ENCODE data around the gene GIT1. TPM values are rescaled to one million over a fixed set of nuclear protein-coding genes. Genes with fewer than 3 reads are reported as not detected.

Gene GIT1
- total RNA-seq, 1 experiment from 2014 or later: 120 TPM

DNA sequence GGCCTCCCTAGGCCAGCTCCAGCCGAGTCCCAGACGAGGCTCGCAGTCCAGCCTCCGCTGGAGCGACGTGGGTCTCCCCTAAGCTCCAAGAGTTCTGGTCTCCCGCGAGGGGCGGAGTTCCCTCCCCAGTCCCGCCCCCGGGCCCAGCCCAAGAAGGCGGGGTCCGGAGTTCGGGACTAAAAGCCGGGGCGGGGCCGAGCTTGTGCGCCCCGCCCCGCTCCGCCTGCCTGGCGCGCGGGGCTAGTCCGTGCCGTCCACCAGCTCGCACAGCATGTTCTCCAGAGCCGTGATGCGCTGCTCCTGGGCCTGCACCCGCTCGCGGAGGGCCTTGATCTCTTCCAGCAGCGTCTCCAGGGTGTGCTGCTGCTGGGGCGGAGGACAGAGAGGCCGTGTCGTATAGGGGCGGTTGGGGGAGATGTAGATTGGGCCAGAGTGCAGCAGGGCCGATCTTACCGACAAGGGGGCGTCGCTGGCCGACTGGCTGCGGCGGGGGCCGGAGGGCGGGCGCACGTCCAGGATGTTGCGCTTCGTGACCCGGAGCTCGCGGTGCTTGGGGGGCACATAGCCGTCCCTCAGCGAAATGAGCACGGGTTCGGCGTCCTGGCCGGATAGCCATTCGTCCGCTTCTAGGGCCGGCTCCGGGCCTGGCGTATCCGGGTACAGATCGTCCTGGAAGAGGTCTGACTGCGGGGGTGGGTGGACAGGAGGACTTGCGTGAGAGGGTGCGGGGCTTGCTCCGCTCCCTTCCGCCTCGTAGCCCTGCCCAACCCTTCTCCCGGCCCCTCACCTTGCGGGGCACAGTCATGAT, 26.2 kb upstream of the GIT1 start:
- Histone ChIP-seq H3K36me3 (ENCODE audit: insufficient read depth, low read length, poor library complexity, severe bottlenecking) (peaks cover 18% of the 10 kb centered on the region), H3K9me3 (ENCODE audit: low read depth, low read length, poor library complexity, severe bottlenecking) (no peaks in the 10 kb centered on the region), H3K4me3 (ENCODE audit: low read depth, low read length, poor library complexity, severe bottlenecking) (peak overlapping the region; percentile 8), H3K27me3 (replicated peaks; ENCODE audit: insufficient read depth, low read depth, low read length, poor library complexity) (no peaks in the 10 kb centered on the region), H3K27ac (ENCODE audit: low read depth, low read length, poor library complexity, severe bottlenecking) (no peak overlapping the region), H3K4me1 (ENCODE audit: insufficient read depth, low read length, poor library complexity, severe bottlenecking) (peaks cover 33% of the 10 kb centered on the region)
- ChIA-PET POLR2A (ENCODE audit: low non-redundant PET) (interaction anchor here (0.9 kb wide), 1 partner anchor 24 kb away, joined by 5 read pairs; no protein-coding TSS in a partner anchor), CTCF (interaction anchor here (0.6 to 2.3 kb wide), 7 partner anchors 22 to 782 kb away, joined by 3 to 10 read pairs (median 5); no protein-coding TSS in a partner anchor)
- no TSS peak for BruUV-seq (replicated peaks)
- peak; percentile 94 for DNase-seq (ENCODE audit: low spot score)
- intact Hi-C loops (cut with micrococcal nuclease; ENCODE audit: unreplicated experiment): loop anchor here (5.0 kb wide), 3 partner anchors 317 to 477 kb away; partner anchors contain the start of gene SSH2
- TF ChIP-seq EZH2 (IDR thresholded peaks at IDR 0.05; ENCODE audit: borderline replicate concordance, low read depth, low read length, poor library complexity, severe bottlenecking): no peak
- TF ChIP-seq, protein P1, sequence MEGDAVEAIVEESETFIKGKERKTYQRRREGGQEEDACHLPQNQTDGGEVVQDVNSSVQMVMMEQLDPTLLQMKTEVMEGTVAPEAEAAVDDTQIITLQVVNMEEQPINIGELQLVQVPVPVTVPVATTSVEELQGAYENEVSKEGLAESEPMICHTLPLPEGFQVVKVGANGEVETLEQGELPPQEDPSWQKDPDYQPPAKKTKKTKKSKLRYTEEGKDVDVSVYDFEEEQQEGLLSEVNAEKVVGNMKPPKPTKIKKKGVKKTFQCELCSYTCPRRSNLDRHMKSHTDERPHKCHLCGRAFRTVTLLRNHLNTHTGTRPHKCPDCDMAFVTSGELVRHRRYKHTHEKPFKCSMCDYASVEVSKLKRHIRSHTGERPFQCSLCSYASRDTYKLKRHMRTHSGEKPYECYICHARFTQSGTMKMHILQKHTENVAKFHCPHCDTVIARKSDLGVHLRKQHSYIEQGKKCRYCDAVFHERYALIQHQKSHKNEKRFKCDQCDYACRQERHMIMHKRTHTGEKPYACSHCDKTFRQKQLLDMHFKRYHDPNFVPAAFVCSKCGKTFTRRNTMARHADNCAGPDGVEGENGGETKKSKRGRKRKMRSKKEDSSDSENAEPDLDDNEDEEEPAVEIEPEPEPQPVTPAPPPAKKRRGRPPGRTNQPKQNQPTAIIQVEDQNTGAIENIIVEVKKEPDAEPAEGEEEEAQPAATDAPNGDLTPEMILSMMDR (conservative IDR thresholded peaks at IDR 0.05; ENCODE audit: low read depth, low read length): no peak

DNA sequence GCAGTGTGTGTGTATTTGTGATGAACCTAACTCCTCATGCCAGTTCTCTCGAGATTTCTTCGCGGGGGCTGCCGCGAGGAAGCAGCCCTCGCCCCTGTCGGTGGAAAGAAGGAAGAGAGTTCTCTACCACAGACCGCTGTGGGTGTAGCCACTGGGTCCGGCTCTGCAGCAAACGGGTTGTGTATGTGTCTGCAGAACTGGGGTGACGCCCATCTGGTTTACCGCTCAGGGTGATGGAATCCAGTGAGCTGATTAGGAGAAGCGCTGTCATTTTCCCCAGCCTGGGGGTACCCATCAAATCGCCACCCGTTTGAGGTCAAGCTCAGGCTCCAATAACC, 25.6 kb upstream of the GIT1 start:
- POLR2A ChIA-PET (ENCODE audit: low non-redundant PET): interaction anchor here (0.9 kb wide), 1 partner anchor 23 kb away, joined by 5 read pairs; no protein-coding TSS in a partner anchor
- H3K27me3 ChIP-seq (replicated peaks; ENCODE audit: insufficient read depth, low read depth, low read length, poor library complexity): no peaks in the 10 kb centered on the region

DNA sequence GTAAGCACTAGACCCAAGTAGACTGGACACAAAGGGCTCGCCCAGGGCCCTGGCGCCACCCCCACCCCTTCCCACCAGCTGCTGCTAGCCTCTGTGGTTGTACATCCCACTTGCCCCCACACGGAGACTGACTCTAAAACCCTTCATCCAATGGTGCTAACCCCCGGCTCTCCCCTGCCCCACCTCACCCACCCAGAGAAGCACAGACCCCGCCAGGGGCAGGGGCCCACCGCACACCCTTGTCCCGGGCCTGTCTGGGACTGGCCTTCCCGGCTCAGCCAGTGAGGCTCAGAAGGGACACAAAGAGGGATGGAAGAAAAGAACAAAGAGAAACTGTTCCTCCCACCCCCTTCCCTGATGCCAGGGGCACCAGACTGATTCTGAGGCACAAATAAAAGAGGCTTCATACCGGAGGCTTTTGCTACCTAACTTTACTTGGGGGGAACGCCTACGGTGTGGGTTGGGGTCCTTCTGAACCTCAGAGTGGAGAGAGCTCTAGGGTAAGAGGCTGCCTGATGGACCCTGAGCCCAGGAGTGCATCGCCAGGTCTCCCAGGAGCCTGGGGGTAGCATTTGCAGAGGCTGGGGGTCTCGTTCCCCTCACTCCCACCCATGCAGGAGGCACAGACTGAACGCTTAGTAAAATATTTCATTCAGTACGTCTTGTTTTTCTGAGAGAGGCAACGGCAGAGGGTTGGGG, 25.1 kb upstream of the GIT1 start:
- POLR2A ChIA-PET (ENCODE audit: low non-redundant PET): no interaction called here
- TSS peak; percentile 43 for BruUV-seq (replicated peaks)
- no peak for DNase-seq (ENCODE audit: low spot score)
- intact Hi-C loops (cut with micrococcal nuclease; ENCODE audit: unreplicated experiment): loop anchor here (5.0 kb wide), 3 partner anchors 318 to 478 kb away; partner anchors contain the start of gene SSH2
- H3K4me3 ChIP-seq (ENCODE audit: low read depth, low read length, poor library complexity, severe bottlenecking): no peak overlapping the region
- TF ChIP-seq, protein P1 (conservative IDR thresholded peaks at IDR 0.05; ENCODE audit: low read depth, low read length): no peak
- no peak for TF ChIP-seq EZH2 (IDR thresholded peaks at IDR 0.05; ENCODE audit: borderline replicate concordance, low read depth, low read length, poor library complexity, severe bottlenecking)
- peaks cover 24% of the 10 kb centered on the region for H3K36me3 ChIP-seq (ENCODE audit: insufficient read depth, low read length, poor library complexity, severe bottlenecking)
- H3K4me1 ChIP-seq (ENCODE audit: insufficient read depth, low read length, poor library complexity, severe bottlenecking): peaks cover 26% of the 10 kb centered on the region
- H3K9me3 ChIP-seq (ENCODE audit: low read depth, low read length, poor library complexity, severe bottlenecking): no peaks in the 10 kb centered on the region
- no peak overlapping the region for H3K27ac ChIP-seq (ENCODE audit: low read depth, low read length, poor library complexity, severe bottlenecking)
- CTCF ChIA-PET: no interaction called here
- no peaks in the 10 kb centered on the region for H3K27me3 ChIP-seq (replicated peaks; ENCODE audit: insufficient read depth, low read depth, low read length, poor library complexity)

More for the DNA sequence above, 25.6 kb upstream of the GIT1 start:
- TF ChIP-seq, protein P1 (conservative IDR thresholded peaks at IDR 0.05; ENCODE audit: low read depth, low read length): no peak
- no peak for TF ChIP-seq EZH2 (IDR thresholded peaks at IDR 0.05; ENCODE audit: borderline replicate concordance, low read depth, low read length, poor library complexity, severe bottlenecking)
- no peak overlapping the region for H3K4me3 ChIP-seq (ENCODE audit: low read depth, low read length, poor library complexity, severe bottlenecking)
- no peak for DNase-seq (ENCODE audit: low spot score)
- BruUV-seq (replicated peaks): no TSS peak
- intact Hi-C loops (cut with micrococcal nuclease; ENCODE audit: unreplicated experiment): loop anchor here (5.0 kb wide), 3 partner anchors 317 to 477 kb away; partner anchors contain the start of gene SSH2
- no peaks in the 10 kb centered on the region for H3K9me3 ChIP-seq (ENCODE audit: low read depth, low read length, poor library complexity, severe bottlenecking)
- CTCF ChIA-PET: interaction anchor here (0.7 to 1.4 kb wide), 2 partner anchors 188 to 478 kb away, joined by 7 to 10 read pairs; no protein-coding TSS in a partner anchor
- peaks cover 30% of the 10 kb centered on the region for H3K4me1 ChIP-seq (ENCODE audit: insufficient read depth, low read length, poor library complexity, severe bottlenecking)
- H3K36me3 ChIP-seq (ENCODE audit: insufficient read depth, low read length, poor library complexity, severe bottlenecking): peaks cover 24% of the 10 kb centered on the region
- H3K27ac ChIP-seq (ENCODE audit: low read depth, low read length, poor library complexity, severe bottlenecking): no peak overlapping the region

All from A673 (cell line).